RPMI7951 (cell line): ENCODE measurements around the gene GRIN3A. TPM values are rescaled to one million over a fixed set of nuclear protein-coding genes. Genes with fewer than 3 reads are reported as not detected.
A peak's percentile ranks its signal among the peaks of the same experiment; 100 is the strongest.

Source experiments
- DNase-seq: peaks from one replicate; pipeline ENCODE4 v3.0.0-alpha.2; 2012; ENCODE audit warnings: low read depth
- total RNA-seq: library from RNA; depleted of rRNA; stranded (reverse); fragments of >200 nt; shearing (Covaris generic); gene quantifications from 2 replicates; pipeline ENCODE4 v1.2.3, GENCODE V29; 2014

GRIN3A gene
- total RNA-seq, 1 experiment from 2014 or later: not detected

DNA sequence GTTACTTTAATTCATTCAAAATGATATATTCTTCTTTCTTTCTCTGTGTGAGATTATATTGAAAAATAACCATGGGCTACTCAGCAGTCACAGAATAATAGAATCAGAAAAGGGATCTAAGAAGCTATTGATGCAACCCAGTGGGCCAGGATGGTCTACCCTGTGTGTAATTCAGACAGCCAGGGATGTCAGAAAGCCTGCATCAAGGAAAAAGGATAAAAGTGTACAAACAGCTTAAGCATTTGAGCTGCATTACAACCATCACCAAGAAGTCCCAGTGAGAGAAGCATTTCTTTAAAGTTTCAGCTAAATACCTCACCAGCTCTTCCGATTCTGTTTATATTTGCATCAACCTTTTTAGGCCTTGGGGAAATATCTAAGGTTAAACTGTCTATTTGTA, 105.8 kb downstream of the GRIN3A start:
- no peak for DNase-seq

GRCh38 chr9:101631892-101632291, 106.6 kb downstream of the GRIN3A start:
- DNase-seq: no peak

- no peak for DNase-seq
Observed at GRCh38 chr9:101629636-101630035, 108.8 kb downstream of the GRIN3A start.

- no peak for DNase-seq
Observed at GRCh38 chr9:101628173-101628572, 110.3 kb downstream of the GRIN3A start.

GRCh38 chr9:101626295-101626694, 112.2 kb downstream of the GRIN3A start:
- DNase-seq: no peak

- no peak for DNase-seq
Observed at GRCh38 chr9:101625876-101626275, 112.6 kb downstream of the GRIN3A start.

- no peak for DNase-seq
Observed at GRCh38 chr9:101620452-101620851, 118.0 kb downstream of the GRIN3A start.

- DNase-seq: no peak
Observed at GRCh38 chr9:101618698-101619097, 119.7 kb downstream of the GRIN3A start.

DNA sequence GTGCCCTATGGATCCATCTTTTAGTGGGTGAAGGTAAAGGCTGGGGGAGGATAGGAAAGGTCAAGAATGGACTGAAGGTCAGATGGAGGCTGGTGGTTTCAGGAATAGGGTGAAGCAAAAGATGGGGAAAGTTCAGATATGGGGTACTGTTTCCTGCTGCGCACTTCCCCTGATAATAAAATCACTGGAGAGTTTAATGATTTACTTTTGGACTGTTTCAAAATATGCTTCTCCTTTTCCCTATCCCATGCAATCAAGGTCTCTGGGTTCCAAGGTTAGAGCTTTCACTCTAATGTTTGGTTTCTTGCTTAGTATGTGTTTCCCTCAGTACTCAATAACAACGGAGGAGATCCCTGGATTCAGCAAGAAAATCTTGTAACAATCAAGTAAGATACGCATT, 132.9 kb downstream of the GRIN3A start:
- no peak for DNase-seq

- DNase-seq: no peak
Observed at GRCh38 chr9:101604296-101604695, 134.2 kb downstream of the GRIN3A start.

GRCh38 chr9:101601904-101602765, 136.3 kb downstream of the GRIN3A start:
- peak; percentile 52 for DNase-seq

GRCh38 chr9:101594796-101595195, 143.7 kb downstream of the GRIN3A start, which contains the start of gene PPP3R2:
Gene PPP3R2 (minus strand): TSS chr9:101594969. CDS start chr9:101594921, 48 bp downstream.
- DNase-seq: no peak

GRCh38 chr9:101593345-101593744, 145.1 kb downstream of the GRIN3A start:
- no peak for DNase-seq

DNA sequence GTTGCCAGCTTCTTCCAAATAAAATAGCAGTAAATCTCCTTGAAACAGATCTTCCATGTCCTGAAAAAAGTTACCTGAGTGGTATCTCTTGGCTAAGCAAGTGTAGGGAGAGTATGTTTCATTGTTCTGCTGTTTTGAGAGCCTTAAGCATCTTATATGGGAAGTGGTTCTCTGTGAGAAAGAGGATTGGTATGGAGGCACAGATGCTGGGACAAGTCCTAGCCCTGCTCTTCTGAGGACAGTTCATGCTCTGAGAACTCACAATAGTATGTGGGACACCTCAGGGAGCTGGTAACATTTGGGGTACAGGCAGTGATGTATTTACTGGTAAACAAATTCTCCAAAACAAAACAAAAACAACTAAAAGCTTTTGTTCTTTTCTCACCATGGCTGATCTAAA, 145.7 kb downstream of the GRIN3A start:
- DNase-seq: no peak

DNA sequence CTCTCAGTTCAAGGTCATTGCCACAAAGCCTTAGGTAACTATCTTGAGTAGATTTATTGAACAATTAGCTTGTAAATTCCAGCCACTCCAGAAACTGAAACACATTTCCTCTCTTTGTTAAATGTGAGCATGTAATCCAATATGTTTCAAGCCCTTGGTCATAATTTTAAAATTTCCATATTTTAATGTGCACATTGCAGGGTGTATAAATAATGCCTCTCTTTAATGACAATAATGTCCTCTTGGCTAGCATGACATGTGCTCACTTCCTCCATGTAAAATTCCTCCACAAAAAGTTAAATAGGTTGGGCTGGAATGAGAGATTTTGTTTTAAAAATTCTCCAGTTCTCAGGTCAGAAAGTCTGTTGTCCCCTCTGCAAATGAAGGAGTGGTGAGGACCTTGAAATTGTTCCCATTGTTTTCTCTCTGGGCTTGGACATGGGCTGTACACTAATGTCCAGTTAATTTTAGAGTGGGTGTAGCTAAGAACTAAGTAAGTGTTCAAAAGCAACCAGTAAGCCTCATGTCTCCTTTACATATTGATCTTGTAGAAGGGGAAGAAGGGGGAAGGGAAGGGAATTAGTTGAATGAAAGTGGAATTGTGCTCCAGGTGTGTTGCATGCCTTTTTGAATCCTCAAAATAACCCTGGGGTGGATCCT, 146.5 kb downstream of the GRIN3A start:
- DNase-seq: no peak

- no peak for DNase-seq
Observed at GRCh38 chr9:101590901-101591300, 147.5 kb downstream of the GRIN3A start.

DNA sequence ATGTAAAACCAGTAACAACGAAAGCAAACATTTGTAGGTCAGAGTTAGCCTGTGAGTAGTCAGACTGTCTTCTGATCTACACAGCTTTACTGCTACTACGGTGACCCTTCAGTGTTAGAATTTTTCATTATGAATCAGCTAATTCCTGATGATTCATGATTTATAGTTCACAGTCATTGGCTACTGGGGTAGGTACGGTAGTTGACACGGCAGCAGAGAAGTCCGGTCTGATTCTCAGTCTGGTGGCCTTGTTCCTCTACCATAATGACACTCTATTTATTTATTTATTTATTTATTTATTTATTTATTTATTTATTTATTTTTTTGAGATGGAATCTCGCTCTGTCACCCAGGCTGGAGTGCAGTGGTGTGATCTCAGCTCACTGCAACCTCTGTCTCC, 148.4 kb downstream of the GRIN3A start:
- peak; percentile 58 for DNase-seq

- no peak for DNase-seq
Observed at GRCh38 chr9:101587332-101588043, 151.0 kb downstream of the GRIN3A start.

DNA sequence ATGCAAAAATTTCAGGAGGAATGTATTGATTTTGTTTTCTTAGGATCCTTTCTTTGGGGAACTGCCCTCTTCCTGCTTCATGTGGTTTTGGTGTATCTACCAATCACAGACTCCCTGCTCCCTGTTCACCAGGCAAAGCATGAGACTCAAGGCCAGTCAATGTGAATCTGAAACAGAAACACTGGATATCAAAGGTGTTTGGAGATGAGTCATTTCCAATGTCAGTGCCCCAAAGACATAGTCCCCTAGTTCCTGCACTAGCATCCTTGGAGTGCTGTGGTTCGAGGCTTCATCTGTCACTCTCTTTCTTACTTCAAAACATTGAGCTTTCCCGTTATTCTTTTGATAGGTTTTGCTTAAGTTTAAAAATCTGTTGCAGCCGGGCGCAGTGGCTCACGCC, 151.8 kb downstream of the GRIN3A start:
- peak; percentile 57 for DNase-seq

- no peak for DNase-seq
Observed at GRCh38 chr9:101585740-101586139, 152.7 kb downstream of the GRIN3A start.

GRCh38 chr9:101582553-101582952, 155.9 kb downstream of the GRIN3A start:
- DNase-seq: peak; percentile 43
